Smooth muscle cell (in vitro differentiated cells): ENCODE results near the gene TNFSF4. TPM values are rescaled to one million over a fixed set of nuclear protein-coding genes. Genes with fewer than 3 reads are reported as not detected.

Experiments
- DNase-seq: peaks from one replicate; lab custom pipeline; 2025; ENCODE audit not compliant: unreplicated experiment; lab: John Stamatoyannopoulos, UW
- H2AFZ ChIP-seq: fragments of 200-600 bp; sonication (generic); 2 replicates; pipeline ENCODE4 v1.6.0; 2016; ENCODE audit warnings: antibody characterized with exemption, low read depth, mild to moderate bottlenecking
- H3F3A ChIP-seq: fragments of 200-600 bp; sonication (generic); 2 replicates; pipeline ENCODE4 v1.6.0; 2017; ENCODE audit warnings: antibody characterized with exemption, low read depth
- H3K27ac ChIP-seq: fragments of 200-600 bp; sonication (generic); 2 replicates; pipeline ENCODE4 v1.5.1; 2016; ENCODE audit warnings: low read depth, mild to moderate bottlenecking
- H3K27me3 ChIP-seq: fragments of 200-600 bp; sonication (generic); 2 replicates; pipeline ENCODE4 v1.6.1; 2016; ENCODE audit warnings: low read depth, mild to moderate bottlenecking
- H3K36me3 ChIP-seq: fragments of 200-600 bp; sonication (generic); 2 replicates; pipeline ENCODE4 v1.5.1; 2016; ENCODE audit warnings: low read depth
- H3K4me1 ChIP-seq: fragments of 200-600 bp; sonication (generic); 2 replicates; pipeline ENCODE4 v1.5.1; 2016; ENCODE audit warnings: low read depth
- H3K4me2 ChIP-seq: fragments of 200-600 bp; sonication (generic); 2 replicates; pipeline ENCODE4 v1.6.0; 2016; ENCODE audit warnings: mild to moderate bottlenecking
- H3K4me3 ChIP-seq: fragments of 200-600 bp; sonication (generic); 2 replicates; pipeline ENCODE4 v1.5.1; 2016; ENCODE audit warnings: mild to moderate bottlenecking
- H3K79me2 ChIP-seq: fragments of 200-600 bp; sonication (generic); 2 replicates; pipeline ENCODE4 v1.6.0; 2016; ENCODE audit warnings: low read depth, mild to moderate bottlenecking
- H3K9ac ChIP-seq: fragments of 200-600 bp; sonication (generic); 2 replicates; pipeline ENCODE4 v1.6.0; 2016; ENCODE audit warnings: low read depth
- H3K9me3 ChIP-seq: fragments of 200-600 bp; sonication (generic); replicated peaks from 2 replicates; pipeline ENCODE4 v1.5.1; 2016; ENCODE audit warnings: low read depth
- H4K20me1 ChIP-seq: fragments of 200-600 bp; sonication (generic); 2 replicates; pipeline ENCODE4 v1.6.0; 2016; ENCODE audit warnings: low read depth
- WGBS: methylation state at CpG from one replicate; pipeline ENCODE4 v1.1.7; 2016; ENCODE audit warnings: low lambda C conversion rate; 5-methylcytosine and 5-hydroxymethylcytosine counted together
- polyA plus RNA-seq: library from polyadenylated mRNA; unstranded; fragments of >200 nt; fragmentation: Nextera tagmentation; extraction: Ambion mirVana; gene quantifications from 2 replicates; pipeline ENCODE4 v1.2.1, GENCODE V29; 2016
- total RNA-seq: library from RNA; depleted of rRNA; stranded (reverse); fragments of >200 nt; gene quantifications from 2 replicates; pipeline ENCODE4 v1.2.3, GENCODE V29; 2014
- TF ChIP-seq, protein P1 (sequence below): fragments of 200-600 bp; sonication (generic); IDR thresholded peaks from 2 replicates; pipeline ENCODE4 v1.5.1; 2017; ENCODE audit warnings: borderline replicate concordance, mild to moderate bottlenecking, antibody characterized with exemption; ENCODE audit not compliant: insufficient read depth, poor library complexity, severe bottlenecking

Gene TNFSF4
- total and polyA plus RNA-seq, 2 experiments from 2014 or later: 1.0 to 4.5 TPM

- H3K27me3 ChIP-seq: no peaks in the 10 kb centered on the region
- H3K27ac ChIP-seq: no peak overlapping the region
- no peaks in the 10 kb centered on the region for H3F3A ChIP-seq
- H3K79me2 ChIP-seq: no peaks in the 10 kb centered on the region
- H3K9me3 ChIP-seq: peaks cover 6% of the 10 kb centered on the region
- 89% methylated on average over 6 of the region's 6 CpGs for WGBS
- no peak overlapping the region for H3K9ac ChIP-seq
- DNase-seq: no peak
- H3K4me2 ChIP-seq: no peak overlapping the region
- TF ChIP-seq, protein P1, sequence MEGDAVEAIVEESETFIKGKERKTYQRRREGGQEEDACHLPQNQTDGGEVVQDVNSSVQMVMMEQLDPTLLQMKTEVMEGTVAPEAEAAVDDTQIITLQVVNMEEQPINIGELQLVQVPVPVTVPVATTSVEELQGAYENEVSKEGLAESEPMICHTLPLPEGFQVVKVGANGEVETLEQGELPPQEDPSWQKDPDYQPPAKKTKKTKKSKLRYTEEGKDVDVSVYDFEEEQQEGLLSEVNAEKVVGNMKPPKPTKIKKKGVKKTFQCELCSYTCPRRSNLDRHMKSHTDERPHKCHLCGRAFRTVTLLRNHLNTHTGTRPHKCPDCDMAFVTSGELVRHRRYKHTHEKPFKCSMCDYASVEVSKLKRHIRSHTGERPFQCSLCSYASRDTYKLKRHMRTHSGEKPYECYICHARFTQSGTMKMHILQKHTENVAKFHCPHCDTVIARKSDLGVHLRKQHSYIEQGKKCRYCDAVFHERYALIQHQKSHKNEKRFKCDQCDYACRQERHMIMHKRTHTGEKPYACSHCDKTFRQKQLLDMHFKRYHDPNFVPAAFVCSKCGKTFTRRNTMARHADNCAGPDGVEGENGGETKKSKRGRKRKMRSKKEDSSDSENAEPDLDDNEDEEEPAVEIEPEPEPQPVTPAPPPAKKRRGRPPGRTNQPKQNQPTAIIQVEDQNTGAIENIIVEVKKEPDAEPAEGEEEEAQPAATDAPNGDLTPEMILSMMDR: no peak
- no peaks in the 10 kb centered on the region for H3K4me1 ChIP-seq
- H3K36me3 ChIP-seq: no peaks in the 10 kb centered on the region
- H3K4me3 ChIP-seq: no peak overlapping the region
- no peak overlapping the region for H2AFZ ChIP-seq
- no peaks in the 10 kb centered on the region for H4K20me1 ChIP-seq
These were observed 34.6 kb upstream of the TNFSF4 start for GRCh38 chr1:173241528-173242347.

DNA sequence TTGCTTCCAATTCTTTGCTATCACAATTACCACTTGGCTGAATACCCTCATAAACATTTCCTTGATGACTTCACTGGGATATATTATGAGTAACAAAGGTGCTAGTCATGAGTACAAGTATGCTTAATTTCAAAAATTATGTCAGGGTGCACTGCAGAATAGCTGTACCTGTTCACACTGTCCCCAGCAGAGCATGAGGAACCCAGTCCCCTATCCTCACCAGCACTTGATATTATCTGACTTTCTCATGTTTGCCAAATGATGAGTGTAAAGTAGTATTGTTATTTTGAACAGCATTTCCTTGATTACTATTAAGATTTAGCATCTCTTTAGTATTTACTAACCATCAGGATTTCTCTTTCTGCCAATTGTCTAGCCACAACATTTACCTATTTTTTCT, 33.5 kb upstream of the TNFSF4 start:
- Histone ChIP-seq H3K36me3 (no peaks in the 10 kb centered on the region), H3K27me3 (no peaks in the 10 kb centered on the region), H3K4me1 (no peaks in the 10 kb centered on the region), H3K9me3 (peaks cover 6% of the 10 kb centered on the region), H2AFZ (no peak overlapping the region), H3K9ac (no peak overlapping the region), H3K4me2 (no peak overlapping the region), H4K20me1 (no peaks in the 10 kb centered on the region), H3K79me2 (no peaks in the 10 kb centered on the region), H3K27ac (no peak overlapping the region), H3K4me3 (no peak overlapping the region), H3F3A (no peaks in the 10 kb centered on the region)
- no peak for DNase-seq
- TF ChIP-seq, protein P1: no peak

DNA sequence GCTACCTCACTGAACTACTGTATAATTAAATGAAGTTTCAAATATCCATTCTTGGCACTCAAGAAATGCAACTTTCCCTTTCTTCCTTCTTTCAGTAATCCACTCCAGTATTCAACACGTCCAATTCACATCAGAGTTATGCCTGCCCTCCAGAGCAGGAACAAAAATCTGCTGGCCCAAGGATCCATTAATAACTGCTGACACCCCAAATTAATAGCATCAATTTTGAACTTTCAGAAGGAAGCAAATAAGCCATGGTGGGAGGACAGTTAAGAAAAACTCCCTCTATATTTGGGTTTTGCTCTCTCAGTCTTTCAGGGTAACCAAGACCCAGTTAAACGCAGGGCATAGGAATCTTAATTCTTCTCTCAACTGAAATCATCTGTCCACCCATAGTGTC, 31.9 kb upstream of the TNFSF4 start:
- DNase-seq: no peak

More for the DNA sequence above, 31.9 kb upstream of the TNFSF4 start:
- Histone ChIP-seq H3K9ac (no peak overlapping the region), H3K4me3 (no peak overlapping the region), H4K20me1 (no peaks in the 10 kb centered on the region), H3K36me3 (no peaks in the 10 kb centered on the region), H3K27ac (no peak overlapping the region), H2AFZ (no peak overlapping the region), H3K27me3 (no peaks in the 10 kb centered on the region), H3F3A (no peaks in the 10 kb centered on the region), H3K4me2 (no peak overlapping the region), H3K4me1 (no peaks in the 10 kb centered on the region), H3K9me3 (peaks cover 6% of the 10 kb centered on the region), H3K79me2 (no peaks in the 10 kb centered on the region)
- TF ChIP-seq, protein P1: no peak
- WGBS: 89% methylated on average over 2 of the region's 2 CpGs
